HepG2 (cell line): Measurements from ENCODE around the gene RABGGTA. TPM values are rescaled to one million over a fixed set of nuclear protein-coding genes. Genes with fewer than 3 reads are reported as not detected.
A peak's percentile ranks its signal among the peaks of the same experiment; 100 is the strongest.

Experiments
- HIVEP1 ChIP-seq: sonication (generic); formaldehyde crosslinking; IDR thresholded peaks from 2 replicates; pipeline ENCODE4 v1.4.0; 2020; ENCODE audit warnings: mild to moderate bottlenecking, missing genetic modification reagents
- KLF16 ChIP-seq, 2 experiments: sonication (generic) in 1 of 2; formaldehyde crosslinking in 1 of 2; IDR thresholded peaks; 2 replicates each; pipeline versions ENCODE4 v1.6.1 to v1.8.0; 2016 to 2023; ENCODE audit warnings: missing genetic modification reagents in 2 of 2, missing compliant biosample characterization in 1 of 2
- PAF1 ChIP-seq: IDR thresholded peaks from 2 replicates; pipeline ENCODE4 v1.6.1; 2016; ENCODE audit warnings: missing genetic modification reagents, missing compliant biosample characterization
- RBM22 ChIP-seq: fragments of 200-400 bp; formaldehyde crosslinking; optimal IDR thresholded peaks from 2 replicates; pipeline ENCODE3; 2017; ENCODE audit warnings: mild to moderate bottlenecking, low read length, moderate library complexity
- RFXAP ChIP-seq: sonication (generic); formaldehyde crosslinking; IDR thresholded peaks from 2 replicates; pipeline ENCODE4 v1.4.0; 2020; ENCODE audit warnings: missing genetic modification reagents, borderline replicate concordance
- ZEB1 ChIP-seq: IDR thresholded peaks from 2 replicates; pipeline ENCODE4 v1.6.1; 2012; ENCODE audit warnings: mild to moderate bottlenecking, low read depth, inconsistent platforms; ENCODE audit not compliant: insufficient replicate concordance
- ZIK1 ChIP-seq: sonication (generic); formaldehyde crosslinking; IDR thresholded peaks from 2 replicates; pipeline ENCODE4 v1.5.0; 2020; ENCODE audit warnings: mild to moderate bottlenecking, low read depth, missing genetic modification reagents, borderline replicate concordance
- ZKSCAN8 ChIP-seq: IDR thresholded peaks from 2 replicates; pipeline ENCODE4 v1.6.1; 2016; ENCODE audit warnings: borderline replicate concordance, missing genetic modification reagents, missing compliant biosample characterization
- ZNF333 ChIP-seq: sonication (generic); formaldehyde crosslinking; IDR thresholded peaks from 2 replicates; pipeline ENCODE4 v1.4.0; 2020; ENCODE audit warnings: mild to moderate bottlenecking, missing genetic modification reagents, borderline replicate concordance
- polyA plus RNA-seq, 8 experiments: library from polyadenylated mRNA; depleted of rRNA in 3 of 8; stranded (reverse) in 7 of 8; unstranded in 1 of 8; fragments of >200 nt; fragmentation: Illumina TruSeq in 4 of 8; extraction: Trizol in 4 of 8; gene quantifications; 2 replicates each; pipeline versions ENCODE4 v1.2.1 to v1.2.3, GENCODE V29; 2011 to 2016; ENCODE audit warnings: low read depth in 4 of 8, missing spikeins in 1 of 8, mixed read lengths in 1 of 8; ENCODE audit not compliant: insufficient read depth in 1 of 8
- total RNA-seq, 5 experiments: library from RNA; depleted of rRNA; stranded (reverse); fragments of >200 nt; fragmentation: Illumina TruSeq; extraction: Trizol; gene quantifications; 2 replicates each; pipeline ENCODE4 v1.2.3, GENCODE V29; 2016; ENCODE audit warnings: low read depth in 1 of 5
- TF ChIP-seq, protein P1 (sequence below): sonication (generic); formaldehyde crosslinking; IDR thresholded peaks from 2 replicates; pipeline ENCODE4 v1.5.1; 2020; ENCODE audit warnings: mild to moderate bottlenecking, missing genetic modification reagents, moderate library complexity
- TF ChIP-seq, protein P2 (sequence below), 2 experiments: fragments of 450-650 bp in 1 of 2; sonication (generic) in 1 of 2; formaldehyde crosslinking in 1 of 2; IDR thresholded peaks; 2 replicates each; pipeline versions ENCODE4 v1.6.1 to v1.8.0; 2016 to 2022; ENCODE audit warnings: antibody characterized with exemption in 1 of 2, mild to moderate bottlenecking in 1 of 2, missing genetic modification reagents in 1 of 2

RABGGTA gene
- total and polyA plus RNA-seq, 2 of the 13 experiments (the other 11 are each of a cell fraction or from before 2014, with no cell fraction given): 57.9 to 90.8 TPM

DNA sequence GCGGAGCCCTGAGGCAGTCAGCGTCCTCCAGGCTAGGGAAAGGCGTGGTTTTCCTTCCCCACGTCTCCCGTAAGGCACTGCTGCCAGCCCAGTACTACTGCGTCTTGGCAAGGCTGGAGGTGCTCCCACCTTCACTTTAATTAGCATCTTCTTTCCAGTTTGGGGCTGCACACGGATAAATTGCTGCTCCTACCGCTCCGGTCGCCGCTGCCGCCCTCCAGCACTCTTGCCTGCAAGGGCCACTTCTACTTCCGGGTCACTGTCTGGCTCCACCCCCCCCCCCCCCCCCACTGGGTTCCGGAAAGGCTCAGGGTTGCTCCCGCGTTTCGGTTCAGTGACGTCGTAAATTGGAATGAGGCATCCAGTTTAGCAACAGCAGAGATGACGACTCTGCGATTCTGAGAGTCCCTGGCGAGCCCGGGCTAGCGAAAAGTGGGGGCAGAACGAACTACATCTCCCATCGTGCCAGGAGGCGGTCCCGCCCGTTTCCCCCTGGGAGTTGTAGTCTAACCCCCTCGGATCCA, 39.2 kb downstream of the RABGGTA start, which contains the start of gene NEDD8 (continued):
- no peak; the same call in 1 of the 2 replicates for TF ChIP-seq ZIK1 (CRISPR knock-in tag)
- TF ChIP-seq RBM22: peak; percentile 35
- TF ChIP-seq HIVEP1 (CRISPR knock-in tag): peak; percentile 38; the same call in 1 of the 2 replicates
- TF ChIP-seq, protein P1, sequence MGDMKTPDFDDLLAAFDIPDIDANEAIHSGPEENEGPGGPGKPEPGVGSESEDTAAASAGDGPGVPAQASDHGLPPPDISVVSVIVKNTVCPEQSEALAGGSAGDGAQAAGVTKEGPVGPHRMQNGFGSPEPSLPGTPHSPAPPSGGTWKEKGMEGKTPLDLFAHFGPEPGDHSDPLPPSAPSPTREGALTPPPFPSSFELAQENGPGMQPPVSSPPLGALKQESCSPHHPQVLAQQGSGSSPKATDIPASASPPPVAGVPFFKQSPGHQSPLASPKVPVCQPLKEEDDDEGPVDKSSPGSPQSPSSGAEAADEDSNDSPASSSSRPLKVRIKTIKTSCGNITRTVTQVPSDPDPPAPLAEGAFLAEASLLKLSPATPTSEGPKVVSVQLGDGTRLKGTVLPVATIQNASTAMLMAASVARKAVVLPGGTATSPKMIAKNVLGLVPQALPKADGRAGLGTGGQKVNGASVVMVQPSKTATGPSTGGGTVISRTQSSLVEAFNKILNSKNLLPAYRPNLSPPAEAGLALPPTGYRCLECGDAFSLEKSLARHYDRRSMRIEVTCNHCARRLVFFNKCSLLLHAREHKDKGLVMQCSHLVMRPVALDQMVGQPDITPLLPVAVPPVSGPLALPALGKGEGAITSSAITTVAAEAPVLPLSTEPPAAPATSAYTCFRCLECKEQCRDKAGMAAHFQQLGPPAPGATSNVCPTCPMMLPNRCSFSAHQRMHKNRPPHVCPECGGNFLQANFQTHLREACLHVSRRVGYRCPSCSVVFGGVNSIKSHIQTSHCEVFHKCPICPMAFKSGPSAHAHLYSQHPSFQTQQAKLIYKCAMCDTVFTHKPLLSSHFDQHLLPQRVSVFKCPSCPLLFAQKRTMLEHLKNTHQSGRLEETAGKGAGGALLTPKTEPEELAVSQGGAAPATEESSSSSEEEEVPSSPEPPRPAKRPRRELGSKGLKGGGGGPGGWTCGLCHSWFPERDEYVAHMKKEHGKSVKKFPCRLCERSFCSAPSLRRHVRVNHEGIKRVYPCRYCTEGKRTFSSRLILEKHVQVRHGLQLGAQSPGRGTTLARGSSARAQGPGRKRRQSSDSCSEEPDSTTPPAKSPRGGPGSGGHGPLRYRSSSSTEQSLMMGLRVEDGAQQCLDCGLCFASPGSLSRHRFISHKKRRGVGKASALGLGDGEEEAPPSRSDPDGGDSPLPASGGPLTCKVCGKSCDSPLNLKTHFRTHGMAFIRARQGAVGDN: peak; percentile 89; the same call in 1 of the 2 replicates
- TF ChIP-seq ZKSCAN8 (CRISPR knock-in tag): no peak
- TF ChIP-seq, protein P2, sequence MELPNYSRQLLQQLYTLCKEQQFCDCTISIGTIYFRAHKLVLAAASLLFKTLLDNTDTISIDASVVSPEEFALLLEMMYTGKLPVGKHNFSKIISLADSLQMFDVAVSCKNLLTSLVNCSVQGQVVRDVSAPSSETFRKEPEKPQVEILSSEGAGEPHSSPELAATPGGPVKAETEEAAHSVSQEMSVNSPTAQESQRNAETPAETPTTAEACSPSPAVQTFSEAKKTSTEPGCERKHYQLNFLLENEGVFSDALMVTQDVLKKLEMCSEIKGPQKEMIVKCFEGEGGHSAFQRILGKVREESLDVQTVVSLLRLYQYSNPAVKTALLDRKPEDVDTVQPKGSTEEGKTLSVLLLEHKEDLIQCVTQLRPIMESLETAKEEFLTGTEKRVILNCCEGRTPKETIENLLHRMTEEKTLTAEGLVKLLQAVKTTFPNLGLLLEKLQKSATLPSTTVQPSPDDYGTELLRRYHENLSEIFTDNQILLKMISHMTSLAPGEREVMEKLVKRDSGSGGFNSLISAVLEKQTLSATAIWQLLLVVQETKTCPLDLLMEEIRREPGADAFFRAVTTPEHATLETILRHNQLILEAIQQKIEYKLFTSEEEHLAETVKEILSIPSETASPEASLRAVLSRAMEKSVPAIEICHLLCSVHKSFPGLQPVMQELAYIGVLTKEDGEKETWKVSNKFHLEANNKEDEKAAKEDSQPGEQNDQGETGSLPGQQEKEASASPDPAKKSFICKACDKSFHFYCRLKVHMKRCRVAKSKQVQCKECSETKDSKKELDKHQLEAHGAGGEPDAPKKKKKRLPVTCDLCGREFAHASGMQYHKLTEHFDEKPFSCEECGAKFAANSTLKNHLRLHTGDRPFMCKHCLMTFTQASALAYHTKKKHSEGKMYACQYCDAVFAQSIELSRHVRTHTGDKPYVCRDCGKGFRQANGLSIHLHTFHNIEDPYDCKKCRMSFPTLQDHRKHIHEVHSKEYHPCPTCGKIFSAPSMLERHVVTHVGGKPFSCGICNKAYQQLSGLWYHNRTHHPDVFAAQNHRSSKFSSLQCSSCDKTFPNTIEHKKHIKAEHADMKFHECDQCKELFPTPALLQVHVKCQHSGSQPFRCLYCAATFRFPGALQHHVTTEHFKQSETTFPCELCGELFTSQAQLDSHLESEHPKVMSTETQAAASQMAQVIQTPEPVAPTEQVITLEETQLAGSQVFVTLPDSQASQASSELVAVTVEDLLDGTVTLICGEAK (IDR thresholded peaks at IDR 0.05): peak; percentile 50; the same call in 1 of the 2 replicates
- TF ChIP-seq, protein P2 (CRISPR knock-in tag; IDR thresholded peaks at IDR 0.05): peak; percentile 89
- TF ChIP-seq ZNF333: no peak; the same call in 1 of the 2 replicates
- no peak for TF ChIP-seq PAF1 (CRISPR knock-in tag)
- no peak for TF ChIP-seq ZEB1
- TF ChIP-seq KLF16 (CRISPR knock-in tag; IDR thresholded peaks at IDR 0.05): peak; percentile 74 to 81; a peak in 1 of 4 replicates
- TF ChIP-seq RFXAP: no peak
